Endothelial cell of umbilical vein (primary cell): ENCODE data around the gene CDKN2B-AS1.

Experiments used
- CTCF ChIP-seq, 2 donors: IDR thresholded peaks; 1 replicate in 1 of 2; 2 replicates in 1 of 2; pipeline ENCODE4 v1.5.1; 2011; ENCODE audit warnings: low read length in 2 of 2, mild to moderate bottlenecking in 2 of 2, moderate library complexity in 2 of 2, control low read depth in 1 of 2, inconsistent platforms in 1 of 2, low read depth in 1 of 2; ENCODE audit not compliant: insufficient read depth in 1 of 2; ENCODE audit errors: extremely low read depth in 1 of 2
- EZH2 ChIP-seq: IDR thresholded peaks from 2 replicates; pipeline ENCODE4 v1.6.1; 2012; ENCODE audit warnings: borderline replicate concordance, low read depth, mild to moderate bottlenecking, moderate library complexity, low read length, inconsistent platforms; ENCODE audit not compliant: severe bottlenecking
- GATA2 ChIP-seq: IDR thresholded peaks from 2 replicates; pipeline ENCODE4 v1.7.0; 2011; ENCODE audit warnings: low read depth, mild to moderate bottlenecking, moderate library complexity, mixed read lengths, low read length; ENCODE audit not compliant: insufficient read length, insufficient read depth
- MAX ChIP-seq: IDR thresholded peaks from 2 replicates; pipeline ENCODE4 v1.6.1; 2011; ENCODE audit not compliant: insufficient read depth, insufficient read length
- MYC ChIP-seq: IDR thresholded peaks from one replicate; pipeline ENCODE4 v1.6.1; 2011; ENCODE audit warnings: mild to moderate bottlenecking, low read depth, low read length
- POLR2A ChIP-seq: IDR thresholded peaks from 2 replicates; pipeline ENCODE4 v1.6.1; 2012; ENCODE audit warnings: low read depth, mild to moderate bottlenecking, control low read depth, low read length
- POLR2AphosphoS5 ChIP-seq: IDR thresholded peaks from 2 replicates; pipeline ENCODE4 v1.6.1; 2012; ENCODE audit warnings: low read depth, mild to moderate bottlenecking, control low read depth, low read length, moderate library complexity; ENCODE audit not compliant: insufficient read depth

- TF ChIP-seq POLR2A (no peak), MAX (no peak), MYC (no peak), CTCF (IDR thresholded peaks at IDR 0.05; ENCODE audit: extremely low read depth in 1 of 2, insufficient read depth in 1 of 2, low read depth in 1 of 2, low read length in 2 of 2) (no peak), EZH2 (no peak), POLR2AphosphoS5 (no peak), GATA2 (no peak)
Observed at GRCh38 chr9:22169727-22170503, 175.3 kb downstream of the CDKN2B-AS1 start.
